ENCODE results near the gene ZNF566.

ZNF566 gene

GRCh38 chr19:36528194-36528920, 39.0 kb upstream of the ZNF566 start, which contains the start of gene ZNF260 (continued):
- TF ChIP-seq ZNF501 (tag by site-specific recombination; IDR thresholded peaks at IDR 0.05) (peak; percentile 85), BCL6B (tag by site-specific recombination; IDR thresholded peaks at IDR 0.05) (no peak), ZNF639 (tag by site-specific recombination; IDR thresholded peaks at IDR 0.05) (peak; percentile 87), ZNF580 (tag by site-specific recombination; IDR thresholded peaks at IDR 0.05) (peak; percentile 57; the same call in 1 of the 2 replicates), ZFP69B (tag by site-specific recombination; IDR thresholded peaks at IDR 0.05) (no peak), SP3 (tag by site-specific recombination; IDR thresholded peaks at IDR 0.05) (peak; percentile 98), ZSCAN5A (tag by site-specific recombination; IDR thresholded peaks at IDR 0.05) (0 out of 2 replicates have a peak, but pooled peaks have one; percentile 24), ZSCAN18 (tag by site-specific recombination; IDR thresholded peaks at IDR 0.05) (no peak), ZNF394 (tag by site-specific recombination; IDR thresholded peaks at IDR 0.05; ENCODE audit: borderline replicate concordance) (peak; percentile 80), ZNF350 (tag by site-specific recombination; IDR thresholded peaks at IDR 0.05) (no peak), GLIS1 (tag by site-specific recombination; IDR thresholded peaks at IDR 0.05) (peak; percentile 93), ZNF701 (tag by site-specific recombination; IDR thresholded peaks at IDR 0.05) (no peak), ZNF777 (tag by site-specific recombination; IDR thresholded peaks at IDR 0.05; ENCODE audit: borderline replicate concordance) (no peak), ZBTB21 (tag by site-specific recombination; IDR thresholded peaks at IDR 0.05) (peak; percentile 68), ZNF169 (tag by site-specific recombination; IDR thresholded peaks at IDR 0.05) (no peak), SP2 (tag by site-specific recombination; IDR thresholded peaks at IDR 0.05) (peak; percentile 37), ZNF202 (tag by site-specific recombination; IDR thresholded peaks at IDR 0.05; ENCODE audit: borderline replicate concordance) (no peak), ZNF341 (tag by site-specific recombination; IDR thresholded peaks at IDR 0.05; ENCODE audit: low read depth) (peak; percentile 68), ZNF555 (tag by site-specific recombination; conservative IDR thresholded peaks at IDR 0.05) (no peak), KLF1 (tag by site-specific recombination; IDR thresholded peaks at IDR 0.05) (no peak; the same call in 1 of the 2 replicates), ZNF521 (tag by site-specific recombination; IDR thresholded peaks at IDR 0.05) (no peak)
- TF ChIP-seq, protein P1, sequence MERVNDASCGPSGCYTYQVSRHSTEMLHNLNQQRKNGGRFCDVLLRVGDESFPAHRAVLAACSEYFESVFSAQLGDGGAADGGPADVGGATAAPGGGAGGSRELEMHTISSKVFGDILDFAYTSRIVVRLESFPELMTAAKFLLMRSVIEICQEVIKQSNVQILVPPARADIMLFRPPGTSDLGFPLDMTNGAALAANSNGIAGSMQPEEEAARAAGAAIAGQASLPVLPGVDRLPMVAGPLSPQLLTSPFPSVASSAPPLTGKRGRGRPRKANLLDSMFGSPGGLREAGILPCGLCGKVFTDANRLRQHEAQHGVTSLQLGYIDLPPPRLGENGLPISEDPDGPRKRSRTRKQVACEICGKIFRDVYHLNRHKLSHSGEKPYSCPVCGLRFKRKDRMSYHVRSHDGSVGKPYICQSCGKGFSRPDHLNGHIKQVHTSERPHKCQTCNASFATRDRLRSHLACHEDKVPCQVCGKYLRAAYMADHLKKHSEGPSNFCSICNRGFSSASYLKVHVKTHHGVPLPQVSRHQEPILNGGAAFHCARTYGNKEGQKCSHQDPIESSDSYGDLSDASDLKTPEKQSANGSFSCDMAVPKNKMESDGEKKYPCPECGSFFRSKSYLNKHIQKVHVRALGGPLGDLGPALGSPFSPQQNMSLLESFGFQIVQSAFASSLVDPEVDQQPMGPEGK (tag by site-specific recombination; IDR thresholded peaks at IDR 0.05), result no peak; the same call in 1 of the 2 replicates
- TF ChIP-seq, protein P2, sequence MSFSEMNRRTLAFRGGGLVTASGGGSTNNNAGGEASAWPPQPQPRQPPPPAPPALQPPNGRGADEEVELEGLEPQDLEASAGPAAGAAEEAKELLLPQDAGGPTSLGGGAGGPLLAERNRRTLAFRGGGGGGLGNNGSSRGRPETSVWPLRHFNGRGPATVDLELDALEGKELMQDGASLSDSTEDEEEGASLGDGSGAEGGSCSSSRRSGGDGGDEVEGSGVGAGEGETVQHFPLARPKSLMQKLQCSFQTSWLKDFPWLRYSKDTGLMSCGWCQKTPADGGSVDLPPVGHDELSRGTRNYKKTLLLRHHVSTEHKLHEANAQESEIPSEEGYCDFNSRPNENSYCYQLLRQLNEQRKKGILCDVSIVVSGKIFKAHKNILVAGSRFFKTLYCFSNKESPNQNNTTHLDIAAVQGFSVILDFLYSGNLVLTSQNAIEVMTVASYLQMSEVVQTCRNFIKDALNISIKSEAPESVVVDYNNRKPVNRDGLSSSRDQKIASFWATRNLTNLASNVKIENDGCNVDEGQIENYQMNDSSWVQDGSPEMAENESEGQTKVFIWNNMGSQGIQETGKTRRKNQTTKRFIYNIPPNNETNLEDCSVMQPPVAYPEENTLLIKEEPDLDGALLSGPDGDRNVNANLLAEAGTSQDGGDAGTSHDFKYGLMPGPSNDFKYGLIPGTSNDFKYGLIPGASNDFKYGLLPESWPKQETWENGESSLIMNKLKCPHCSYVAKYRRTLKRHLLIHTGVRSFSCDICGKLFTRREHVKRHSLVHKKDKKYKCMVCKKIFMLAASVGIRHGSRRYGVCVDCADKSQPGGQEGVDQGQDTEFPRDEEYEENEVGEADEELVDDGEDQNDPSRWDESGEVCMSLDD (tag by site-specific recombination; IDR thresholded peaks at IDR 0.05), result no peak; the same call in 1 of the 2 replicates
